ENCODE data around the gene VIPR2. TPM values are rescaled to one million over a fixed set of nuclear protein-coding genes. Genes with fewer than 3 reads are reported as not detected.

The VIPR2 gene
- total RNA-seq, 1 donor from 2014 or later, result not detected

- H3K9me3 Mint-ChIP-seq (ENCODE audit: unreplicated experiment), result peaks cover 8% of the 10 kb centered on the region
- no peak for TF ChIP-seq CTCF (IDR thresholded peaks at IDR 0.05; ENCODE audit: partially characterized antibody, unreplicated experiment)
- H3K36me3 Mint-ChIP-seq (ENCODE audit: unreplicated experiment), result peaks cover 9% of the 10 kb centered on the region
- no peak for DNase-seq
- H3K27ac Mint-ChIP-seq (ENCODE audit: unreplicated experiment), result peak overlapping the region; percentile 28
- peaks cover 11% of the 10 kb centered on the region for H3K27me3 Mint-ChIP-seq (ENCODE audit: unreplicated experiment)
- H3K4me1 Mint-ChIP-seq (ENCODE audit: low read depth, unreplicated experiment), result peaks cover 21% of the 10 kb centered on the region
- no peak overlapping the region for H3K4me3 Mint-ChIP-seq (ENCODE audit: unreplicated experiment)
Measured at GRCh38 chr7:159098811-159099655, 45.6 kb downstream of the VIPR2 start.

- no peak for DNase-seq
- no peak for TF ChIP-seq CTCF (IDR thresholded peaks at IDR 0.05; ENCODE audit: partially characterized antibody, unreplicated experiment)
- Mint-ChIP-seq H3K9me3 (ENCODE audit: unreplicated experiment) (peaks cover 8% of the 10 kb centered on the region), H3K36me3 (ENCODE audit: unreplicated experiment) (peaks cover 9% of the 10 kb centered on the region), H3K4me1 (ENCODE audit: low read depth, unreplicated experiment) (peaks cover 25% of the 10 kb centered on the region), H3K4me3 (ENCODE audit: unreplicated experiment) (no peak overlapping the region), H3K27me3 (ENCODE audit: unreplicated experiment) (peaks cover 11% of the 10 kb centered on the region), H3K27ac (ENCODE audit: unreplicated experiment) (no peak overlapping the region)
Measured at GRCh38 chr7:159098424-159098786, 46.3 kb downstream of the VIPR2 start.

GRCh38 chr7:159097661-159098423, 46.8 kb downstream of the VIPR2 start:
- Mint-ChIP-seq H3K27ac (ENCODE audit: unreplicated experiment) (no peak overlapping the region), H3K9me3 (ENCODE audit: unreplicated experiment) (peaks cover 8% of the 10 kb centered on the region), H3K4me3 (ENCODE audit: unreplicated experiment) (no peak overlapping the region), H3K36me3 (ENCODE audit: unreplicated experiment) (peaks cover 9% of the 10 kb centered on the region), H3K27me3 (ENCODE audit: unreplicated experiment) (peaks cover 9% of the 10 kb centered on the region), H3K4me1 (ENCODE audit: low read depth, unreplicated experiment) (peaks cover 31% of the 10 kb centered on the region)
- no peak for DNase-seq
- TF ChIP-seq CTCF (IDR thresholded peaks at IDR 0.05; ENCODE audit: partially characterized antibody, unreplicated experiment), result no peak

- no peak for DNase-seq
- Mint-ChIP-seq H3K27me3 (ENCODE audit: unreplicated experiment) (peaks cover 5% of the 10 kb centered on the region), H3K36me3 (ENCODE audit: unreplicated experiment) (peaks cover 4% of the 10 kb centered on the region), H3K4me1 (ENCODE audit: low read depth, unreplicated experiment) (peaks cover 35% of the 10 kb centered on the region), H3K4me3 (ENCODE audit: unreplicated experiment) (no peak overlapping the region), H3K27ac (ENCODE audit: unreplicated experiment) (peak overlapping the region; percentile 62), H3K9me3 (ENCODE audit: unreplicated experiment) (peaks cover 3% of the 10 kb centered on the region)
- no peak for TF ChIP-seq CTCF (IDR thresholded peaks at IDR 0.05; ENCODE audit: partially characterized antibody, unreplicated experiment)
Measured at GRCh38 chr7:159096736-159097581, 47.7 kb downstream of the VIPR2 start.
